GM23338 (cell line): ENCODE results near the gene HNRNPUL2. TPM values are rescaled to one million over a fixed set of nuclear protein-coding genes. Genes with fewer than 3 reads are reported as not detected.
A peak's percentile ranks its signal among the peaks of the same experiment; 100 is the strongest.

Experiments used
- ATAC-seq: fragments of 200-7000 bp; cut with Tn5 transposase; 3 replicates; pipeline ENCODE4 v1.9.1; 2020
- DNase-seq: peaks from one replicate; pipeline ENCODE4 v3.0.0-alpha.2; 2015; ENCODE audit warnings: low spot score
- H2AFZ ChIP-seq: fragments of 200-600 bp; sonication (generic); 2 replicates; pipeline ENCODE4 v1.8.0; 2016; ENCODE audit warnings: antibody characterized with exemption, mild to moderate bottlenecking, moderate library complexity
- H3F3A ChIP-seq: fragments of 200-600 bp; sonication (generic); replicated peaks from 2 replicates; pipeline ENCODE4 v1.8.0; 2017; ENCODE audit warnings: antibody characterized with exemption, mixed run types, low read depth
- H3K27ac ChIP-seq: fragments of 200-600 bp; sonication (generic); 2 replicates; pipeline ENCODE4 v1.6.1; 2016; ENCODE audit warnings: low read depth
- H3K27me3 ChIP-seq: fragments of 200-600 bp; sonication (generic); 2 replicates; pipeline ENCODE4 v1.8.0; 2016; ENCODE audit warnings: mild to moderate bottlenecking, mixed run types, moderate library complexity; ENCODE audit not compliant: insufficient read depth
- H3K36me3 ChIP-seq: fragments of 200-600 bp; sonication (generic); 2 replicates; pipeline ENCODE4 v1.8.0; 2016; ENCODE audit warnings: mild to moderate bottlenecking; ENCODE audit not compliant: insufficient read depth
- H3K4me1 ChIP-seq: fragments of 200-600 bp; sonication (generic); 2 replicates; pipeline ENCODE4 v1.8.0; 2016; ENCODE audit warnings: mild to moderate bottlenecking, moderate library complexity; ENCODE audit not compliant: insufficient read depth
- H3K4me2 ChIP-seq: fragments of 200-600 bp; sonication (generic); 2 replicates; pipeline ENCODE4 v1.7.1; 2017; ENCODE audit warnings: mixed run types
- H3K4me3 ChIP-seq: fragments of 200-600 bp; sonication (generic); 2 replicates; pipeline ENCODE4 v1.6.1; 2016; ENCODE audit warnings: mixed run types
- H3K79me2 ChIP-seq: fragments of 200-600 bp; sonication (generic); replicated peaks from 2 replicates; pipeline ENCODE4 v1.8.0; 2017; ENCODE audit warnings: mild to moderate bottlenecking; ENCODE audit not compliant: insufficient read depth
- H3K9me2 ChIP-seq: fragments of 200-600 bp; sonication (generic); 2 replicates; pipeline ENCODE4 v1.8.0; 2017; ENCODE audit not compliant: insufficient read depth
- H4K20me1 ChIP-seq: fragments of 200-600 bp; sonication (generic); replicated peaks from 2 replicates; pipeline ENCODE4 v1.8.0; 2017; ENCODE audit warnings: mild to moderate bottlenecking; ENCODE audit not compliant: insufficient read depth
- H3K27ac Mint-ChIP-seq: 2 replicates; pipeline ENCODE4 v1.8.0; 2020; ENCODE audit warnings: inconsistent platforms, mild to moderate bottlenecking, moderate library complexity, mixed read lengths
- H3K27me3 Mint-ChIP-seq: 3 replicates; pipeline ENCODE4 v1.8.0; 2022; ENCODE audit warnings: low read depth, mild to moderate bottlenecking, moderate library complexity, mixed read lengths, inconsistent platforms; ENCODE audit not compliant: insufficient read depth, poor library complexity
- H3K36me3 Mint-ChIP-seq: 3 replicates; pipeline ENCODE4 v1.8.0; 2021; ENCODE audit warnings: low read depth, mild to moderate bottlenecking, inconsistent platforms, moderate library complexity, mixed read lengths
- H3K4me1 Mint-ChIP-seq: 3 replicates; pipeline ENCODE4 v1.8.0; 2020; ENCODE audit warnings: mild to moderate bottlenecking, inconsistent platforms, mixed read lengths
- H3K4me3 Mint-ChIP-seq: 3 replicates; pipeline ENCODE4 v1.8.0; 2021; ENCODE audit warnings: moderate library complexity, mild to moderate bottlenecking, inconsistent platforms, mixed read lengths
- H3K9me3 Mint-ChIP-seq: 3 replicates; pipeline ENCODE4 v1.8.0; 2020; ENCODE audit warnings: moderate library complexity, mild to moderate bottlenecking, inconsistent platforms, mixed read lengths
- CREB1 ChIP-seq: fragments of 250-450 bp; sonication (Bioruptor Pico); IDR thresholded peaks from 2 replicates; pipeline ENCODE4 v1.5.0; 2020; ENCODE audit warnings: low read depth, mild to moderate bottlenecking, moderate library complexity
- CTCF ChIP-seq, 2 experiments: fragments of 200-600 bp in 1 of 2; sonication (generic) in 1 of 2; conservative IDR thresholded peaks; 2 replicates each; pipeline versions ENCODE4 v1.5.1 to v1.6.1; 2016 to 2017; ENCODE audit warnings: antibody characterized with exemption in 2 of 2, low read depth in 2 of 2, mild to moderate bottlenecking in 2 of 2, moderate library complexity in 1 of 2
- EZH2 ChIP-seq: fragments of 200-600 bp; sonication (generic); IDR thresholded peaks from one replicate; pipeline ENCODE4 v1.8.0; 2017; ENCODE audit warnings: antibody characterized with exemption, mild to moderate bottlenecking, low read depth; ENCODE audit not compliant: unreplicated experiment
- EZH2phosphoT487 ChIP-seq: fragments of 200-600 bp; sonication (generic); IDR thresholded peaks from one replicate; pipeline ENCODE4 v1.8.1; 2018; ENCODE audit warnings: antibody characterized with exemption; ENCODE audit not compliant: unreplicated experiment
- POLR2AphosphoS5 ChIP-seq: IDR thresholded peaks from 2 replicates; pipeline ENCODE4 v1.6.1; 2016; ENCODE audit warnings: antibody characterized with exemption, low read depth
- ZNF114 ChIP-seq: fragments of 250-450 bp; sonication (Bioruptor Pico); IDR thresholded peaks from 2 replicates; pipeline ENCODE4 v1.5.0; 2020; ENCODE audit warnings: mild to moderate bottlenecking, moderate library complexity
- ZNF331 ChIP-seq: fragments of 250-450 bp; sonication (Bioruptor Pico); IDR thresholded peaks from 2 replicates; pipeline ENCODE4 v1.5.0; 2020; ENCODE audit warnings: low read depth, mild to moderate bottlenecking, moderate library complexity
- polyA plus RNA-seq: library from polyadenylated mRNA; unstranded; fragments of >200 nt; fragmentation: Nextera tagmentation; extraction: Ambion mirVana; gene quantifications from 2 replicates; pipeline ENCODE4 v1.2.1, GENCODE V29; 2016
- total RNA-seq: library from RNA; depleted of rRNA; stranded (reverse); fragments of >200 nt; shearing (Covaris generic); gene quantifications from 2 replicates; pipeline ENCODE4 v1.2.3, GENCODE V29; 2014
- TF ChIP-seq, protein P1 (sequence below): fragments of 250-450 bp; sonication (Bioruptor Pico); IDR thresholded peaks from 2 replicates; pipeline ENCODE4 v1.5.0; 2020; ENCODE audit warnings: mild to moderate bottlenecking, moderate library complexity

Gene HNRNPUL2
- total and polyA plus RNA-seq, 2 experiments from 2014 or later, result 9.4 to 18.3 TPM

DNA sequence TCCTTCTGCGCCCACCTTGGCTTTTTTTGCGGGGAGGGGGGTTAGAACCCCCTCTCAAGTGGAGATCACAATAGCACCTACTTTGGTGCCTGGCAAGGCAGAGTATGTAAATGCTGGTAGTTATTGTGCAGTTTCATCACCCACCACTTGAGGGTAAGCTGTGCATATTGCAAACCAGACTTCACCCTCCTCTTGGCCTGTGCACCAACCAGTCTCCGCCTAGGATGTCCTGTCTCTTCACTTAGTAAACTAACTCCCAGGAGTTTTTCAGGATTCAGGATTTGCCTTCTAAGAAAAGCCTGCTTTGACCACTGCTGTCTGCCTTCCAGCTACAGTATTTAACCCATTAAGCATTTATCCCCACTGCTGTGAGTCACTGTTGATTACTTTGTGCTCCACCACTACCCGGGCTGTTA, 46.4 kb downstream of the HNRNPUL2 start:
- Histone ChIP-seq H3K79me2 (peaks cover 14% of the 10 kb centered on the region), H3K4me1 (peaks cover 11% of the 10 kb centered on the region), H3K36me3 (no peaks in the 10 kb centered on the region), H3K4me2 (no peak overlapping the region), H3K27me3 (no peaks in the 10 kb centered on the region), H3K27ac (0 out of 2 replicates have a peak overlapping the region, but pooled peaks have one; percentile 1), H3K9me2 (no peaks in the 10 kb centered on the region), H4K20me1 (no peaks in the 10 kb centered on the region), H3F3A (peaks cover 22% of the 10 kb centered on the region), H2AFZ (peak overlapping the region; percentile 73), H3K4me3 (no peak overlapping the region)
- H3K9me3 Mint-ChIP-seq, result no peaks in the 10 kb centered on the region
- DNase-seq (peak; percentile 49), ATAC-seq (peak; percentile 51)
- peak overlapping the region; percentile 74 for H3K27ac Mint-ChIP-seq
- H3K36me3 Mint-ChIP-seq, result peaks cover 23% of the 10 kb centered on the region
- H3K4me3 Mint-ChIP-seq, result no peak overlapping the region
- peaks cover 5% of the 10 kb centered on the region for H3K27me3 Mint-ChIP-seq
- H3K4me1 Mint-ChIP-seq, result peaks cover 20% of the 10 kb centered on the region
- TF ChIP-seq EZH2 (no peak), CREB1 (CRISPR knock-in tag) (no peak), ZNF331 (CRISPR knock-in tag) (no peak), CTCF (conservative IDR thresholded peaks at IDR 0.05; ENCODE audit: low read depth in 2 of 2) (peak; percentile 28 to 50; a peak in 2 of 4 replicates), POLR2AphosphoS5 (no peak), ZNF114 (CRISPR knock-in tag) (no peak)

DNA sequence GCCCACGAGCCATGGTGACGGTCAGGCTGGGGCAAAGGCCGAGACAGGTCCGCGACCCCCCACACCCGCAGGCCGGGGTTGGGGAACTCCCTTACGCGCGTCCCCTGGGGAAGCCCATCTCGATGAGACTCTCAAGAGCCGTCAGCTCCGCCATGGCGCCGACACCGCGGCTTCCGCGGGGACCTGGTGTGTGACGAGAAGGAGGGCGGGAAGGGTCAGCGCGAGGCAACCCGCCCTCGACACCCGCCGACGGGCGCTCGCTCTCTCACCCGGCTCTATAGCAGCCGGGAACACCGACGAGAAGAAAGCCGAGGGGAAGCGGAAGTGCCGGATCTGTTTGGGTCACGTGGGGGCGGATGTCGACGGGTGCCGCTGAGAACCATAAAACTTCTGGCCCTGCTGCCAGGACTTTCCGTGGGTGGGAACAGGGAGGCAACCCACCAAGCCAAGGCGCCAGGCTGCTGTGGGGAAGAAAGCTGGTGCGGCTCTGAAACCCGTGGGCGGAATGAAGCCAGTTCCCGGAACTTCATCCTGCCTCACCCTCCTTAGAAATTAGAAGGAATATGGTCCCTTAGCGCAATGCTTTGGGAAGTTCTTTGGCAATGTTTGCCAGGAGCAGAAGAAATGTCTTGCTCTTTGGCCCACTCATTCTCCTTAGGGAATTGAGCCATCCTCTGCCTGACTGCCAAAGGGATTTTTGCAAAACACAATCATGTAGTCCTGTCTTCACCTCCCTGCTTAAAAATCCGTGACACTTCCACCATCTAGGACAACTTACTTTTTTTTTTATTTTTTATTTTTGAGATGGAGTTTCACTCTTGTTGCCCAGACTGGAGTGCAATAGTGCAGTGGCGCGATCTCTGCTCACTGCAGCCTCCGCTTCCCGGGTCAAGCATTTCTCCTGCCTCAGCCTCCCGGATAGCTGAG, 48.2 kb downstream of the HNRNPUL2 start, which contains the start of gene UBXN1:
UBXN1 (minus strand) TSS at position 304 of the 927 bp plus-strand sequence; CDS start at position 154, 150 bp downstream.
- peak within 1 kb of the TSS; percentile 69 for H3K27ac ChIP-seq
- H3K4me2 ChIP-seq, result peak within 1 kb of the TSS; percentile 98
- peak within 1 kb of the TSS; percentile 80 for H3K4me3 Mint-ChIP-seq
- peaks cover 11% of the 10 kb centered on the region for H3K4me1 ChIP-seq
- H3K79me2 ChIP-seq, result peaks cover 17% of the 10 kb centered on the region
- H3K36me3 ChIP-seq, result no peaks in the 10 kb centered on the region
- no peaks in the 10 kb centered on the region for H4K20me1 ChIP-seq
- no peaks in the 10 kb centered on the region for H3K9me2 ChIP-seq
- H3K4me1 Mint-ChIP-seq, result peaks cover 20% of the 10 kb centered on the region
- H3K4me3 ChIP-seq, result peak within 1 kb of the TSS; percentile 99
- peak; percentile 92 for DNase-seq
- H3K9me3 Mint-ChIP-seq, result no peaks in the 10 kb centered on the region
- peaks cover 34% of the 10 kb centered on the region for H3K36me3 Mint-ChIP-seq
- ATAC-seq, result peak; percentile 89
- peak within 1 kb of the TSS; percentile 87 for H2AFZ ChIP-seq
- H3F3A ChIP-seq, result peaks cover 22% of the 10 kb centered on the region
- H3K27me3 Mint-ChIP-seq, result peaks cover 7% of the 10 kb centered on the region
- no peaks in the 10 kb centered on the region for H3K27me3 ChIP-seq
- peak within 1 kb of the TSS; percentile 95 for H3K27ac Mint-ChIP-seq
- TF ChIP-seq CTCF (conservative IDR thresholded peaks at IDR 0.05; ENCODE audit: low read depth in 2 of 2) (no peak), EZH2phosphoT487 (no peak), POLR2AphosphoS5 (peak; percentile 77), CREB1 (CRISPR knock-in tag) (peak; percentile 34; the same call in 1 of the 2 replicates)
- TF ChIP-seq, protein P1, sequence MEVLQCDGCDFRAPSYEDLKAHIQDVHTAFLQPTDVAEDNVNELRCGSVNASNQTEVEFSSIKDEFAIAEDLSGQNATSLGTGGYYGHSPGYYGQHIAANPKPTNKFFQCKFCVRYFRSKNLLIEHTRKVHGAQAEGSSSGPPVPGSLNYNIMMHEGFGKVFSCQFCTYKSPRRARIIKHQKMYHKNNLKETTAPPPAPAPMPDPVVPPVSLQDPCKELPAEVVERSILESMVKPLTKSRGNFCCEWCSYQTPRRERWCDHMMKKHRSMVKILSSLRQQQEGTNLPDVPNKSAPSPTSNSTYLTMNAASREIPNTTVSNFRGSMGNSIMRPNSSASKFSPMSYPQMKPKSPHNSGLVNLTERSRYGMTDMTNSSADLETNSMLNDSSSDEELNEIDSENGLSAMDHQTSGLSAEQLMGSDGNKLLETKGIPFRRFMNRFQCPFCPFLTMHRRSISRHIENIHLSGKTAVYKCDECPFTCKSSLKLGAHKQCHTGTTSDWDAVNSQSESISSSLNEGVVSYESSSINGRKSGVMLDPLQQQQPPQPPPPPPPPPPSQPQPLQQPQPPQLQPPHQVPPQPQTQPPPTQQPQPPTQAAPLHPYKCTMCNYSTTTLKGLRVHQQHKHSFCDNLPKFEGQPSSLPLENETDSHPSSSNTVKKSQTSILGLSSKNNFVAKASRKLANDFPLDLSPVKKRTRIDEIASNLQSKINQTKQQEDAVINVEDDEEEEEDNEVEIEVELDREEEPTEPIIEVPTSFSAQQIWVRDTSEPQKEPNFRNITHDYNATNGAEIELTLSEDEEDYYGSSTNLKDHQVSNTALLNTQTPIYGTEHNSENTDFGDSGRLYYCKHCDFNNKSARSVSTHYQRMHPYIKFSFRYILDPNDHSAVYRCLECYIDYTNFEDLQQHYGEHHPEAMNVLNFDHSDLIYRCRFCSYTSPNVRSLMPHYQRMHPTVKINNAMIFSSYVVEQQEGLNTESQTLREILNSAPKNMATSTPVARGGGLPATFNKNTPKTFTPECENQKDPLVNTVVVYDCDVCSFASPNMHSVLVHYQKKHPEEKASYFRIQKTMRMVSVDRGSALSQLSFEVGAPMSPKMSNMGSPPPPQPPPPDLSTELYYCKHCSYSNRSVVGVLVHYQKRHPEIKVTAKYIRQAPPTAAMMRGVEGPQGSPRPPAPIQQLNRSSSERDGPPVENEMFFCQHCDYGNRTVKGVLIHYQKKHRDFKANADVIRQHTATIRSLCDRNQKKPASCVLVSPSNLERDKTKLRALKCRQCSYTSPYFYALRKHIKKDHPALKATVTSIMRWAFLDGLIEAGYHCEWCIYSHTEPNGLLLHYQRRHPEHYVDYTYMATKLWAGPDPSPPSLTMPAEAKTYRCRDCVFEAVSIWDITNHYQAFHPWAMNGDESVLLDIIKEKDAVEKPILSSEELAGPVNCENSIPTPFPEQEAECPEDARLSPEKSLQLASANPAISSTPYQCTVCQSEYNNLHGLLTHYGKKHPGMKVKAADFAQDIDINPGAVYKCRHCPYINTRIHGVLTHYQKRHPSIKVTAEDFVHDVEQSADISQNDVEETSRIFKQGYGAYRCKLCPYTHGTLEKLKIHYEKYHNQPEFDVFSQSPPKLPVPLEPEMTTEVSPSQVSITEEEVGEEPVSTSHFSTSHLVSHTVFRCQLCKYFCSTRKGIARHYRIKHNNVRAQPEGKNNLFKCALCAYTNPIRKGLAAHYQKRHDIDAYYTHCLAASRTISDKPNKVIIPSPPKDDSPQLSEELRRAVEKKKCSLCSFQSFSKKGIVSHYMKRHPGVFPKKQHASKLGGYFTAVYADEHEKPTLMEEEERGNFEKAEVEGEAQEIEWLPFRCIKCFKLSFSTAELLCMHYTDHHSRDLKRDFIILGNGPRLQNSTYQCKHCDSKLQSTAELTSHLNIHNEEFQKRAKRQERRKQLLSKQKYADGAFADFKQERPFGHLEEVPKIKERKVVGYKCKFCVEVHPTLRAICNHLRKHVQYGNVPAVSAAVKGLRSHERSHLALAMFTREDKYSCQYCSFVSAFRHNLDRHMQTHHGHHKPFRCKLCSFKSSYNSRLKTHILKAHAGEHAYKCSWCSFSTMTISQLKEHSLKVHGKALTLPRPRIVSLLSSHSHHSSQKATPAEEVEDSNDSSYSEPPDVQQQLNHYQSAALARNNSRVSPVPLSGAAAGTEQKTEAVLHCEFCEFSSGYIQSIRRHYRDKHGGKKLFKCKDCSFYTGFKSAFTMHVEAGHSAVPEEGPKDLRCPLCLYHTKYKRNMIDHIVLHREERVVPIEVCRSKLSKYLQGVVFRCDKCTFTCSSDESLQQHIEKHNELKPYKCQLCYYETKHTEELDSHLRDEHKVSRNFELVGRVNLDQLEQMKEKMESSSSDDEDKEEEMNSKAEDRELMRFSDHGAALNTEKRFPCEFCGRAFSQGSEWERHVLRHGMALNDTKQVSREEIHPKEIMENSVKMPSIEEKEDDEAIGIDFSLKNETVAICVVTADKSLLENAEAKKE (CRISPR knock-in tag), result no peak
